GM12878 (cell line): ENCODE results near the gene SLC44A3. TPM values are rescaled to one million over a fixed set of nuclear protein-coding genes. Genes with fewer than 3 reads are reported as not detected.

Experiments used
- ATAC-seq: fragments of 200-7000 bp; cut with Tn5 transposase; 3 replicates; pipeline ENCODE4 v1.9.1; 2020; ENCODE audit warnings: mild to moderate bottlenecking, moderate library complexity
- BruUV-seq: library from RNA; stranded (reverse); fragments of 400-500 nt; replicated peaks from 2 replicates; lab custom pipeline; 2021; lab: Mats Ljungman, UMichigan
- CTCF ChIA-PET: fragments of 300-600 bp; sonication (Branson Sonifier 250); formaldehyde crosslinking; extraction: SDS; loops from one replicate; lab custom pipeline; 2021; ENCODE audit warnings: inconsistent platforms; lab: Yijun Ruan, JAX
- POLR2A ChIA-PET: fragments of 350-600 bp; formaldehyde crosslinking; extraction: SDS; loops from one replicate; lab custom pipeline; 2021; ENCODE audit warnings: inconsistent platforms; lab: Charles Lee
- RAD21 ChIA-PET: fragments of 300-600 bp; sonication (Branson Sonifier 250); formaldehyde crosslinking; loops from one replicate; lab custom pipeline; 2023; ENCODE audit warnings: antibody characterized with exemption; ENCODE audit not compliant: unreplicated experiment; lab: Charles Lee
- SMC1A ChIA-PET: fragments of 300-600 bp; sonication (Branson Sonifier 250); formaldehyde crosslinking; loops from one replicate; lab custom pipeline; 2023; ENCODE audit not compliant: unreplicated experiment, uncharacterized antibody; lab: Charles Lee
- DNase-seq: peaks from one replicate; pipeline ENCODE4 v3.0.0-alpha.2; 2011; ENCODE audit warnings: low read depth, low spot score
- FAIRE-seq: peaks from 3 replicates; lab custom pipeline; 2011; peaks lifted over from hg19 to GRCh38; lab: Jason Lieb, UNC
- H2AFZ ChIP-seq: 2 replicates; pipeline ENCODE4 v1.6.0; 2011; ENCODE audit warnings: low read depth, low read length, control low read depth; ENCODE audit not compliant: control insufficient read depth
- H3K27ac ChIP-seq: 2 replicates; pipeline ENCODE4 v1.5.1; 2011; ENCODE audit warnings: control low read depth; ENCODE audit not compliant: control insufficient read depth, insufficient read depth
- H3K27me3 ChIP-seq, 2 experiments: replicated peaks in 1 of 2; 2 replicates each; pipeline versions ENCODE4 v1.6.0 to v1.6.1; 2011; ENCODE audit warnings: low read length in 1 of 2; ENCODE audit not compliant: control insufficient read depth in 2 of 2, insufficient read depth in 2 of 2
- H3K36me3 ChIP-seq, 2 experiments: 2 replicates each; pipeline ENCODE4 v1.5.1; 2011; ENCODE audit warnings: low read length in 1 of 2; ENCODE audit not compliant: control insufficient read depth in 2 of 2, insufficient read depth in 2 of 2
- H3K4me1 ChIP-seq: 2 replicates; pipeline ENCODE4 v1.6.1; 2011; ENCODE audit warnings: mild to moderate bottlenecking, low read length, moderate library complexity, mixed read lengths; ENCODE audit not compliant: control insufficient read depth, insufficient read depth
- H3K4me2 ChIP-seq: 2 replicates; pipeline ENCODE4 v1.6.0; 2011; ENCODE audit warnings: control low read depth; ENCODE audit not compliant: control insufficient read depth, insufficient read depth
- H3K4me3 ChIP-seq: fragments of 200-600 bp; sonication (generic); 2 replicates; pipeline ENCODE4 v1.5.1; 2016
- H3K79me2 ChIP-seq: 2 replicates; pipeline ENCODE4 v1.6.0; 2011; ENCODE audit warnings: low read length; ENCODE audit not compliant: control insufficient read depth, insufficient read depth
- H3K9ac ChIP-seq: 2 replicates; pipeline ENCODE4 v1.8.0; 2011; ENCODE audit warnings: low read length, control low read depth, mixed read lengths; ENCODE audit not compliant: control insufficient read depth, insufficient read depth
- H3K9me3 ChIP-seq: replicated peaks from 3 replicates; pipeline ENCODE4 v1.5.1; 2011; ENCODE audit warnings: mild to moderate bottlenecking, low read length; ENCODE audit not compliant: control insufficient read depth, insufficient read depth
- H4K20me1 ChIP-seq: 2 replicates; pipeline ENCODE4 v1.6.0; 2011; ENCODE audit not compliant: control insufficient read depth, insufficient read depth
- BRCA1 ChIP-seq: IDR thresholded peaks from 2 replicates; pipeline ENCODE4 v1.6.1; 2011; ENCODE audit warnings: low read depth, low read length, improper control_type of control experiment
- EED ChIP-seq: sonication (generic); IDR thresholded peaks from 2 replicates; pipeline ENCODE4 v1.6.1; 2016; ENCODE audit warnings: antibody characterized with exemption, low read depth
- EP300 ChIP-seq, 2 experiments: fragments of 150-350 bp in 1 of 2; IDR thresholded peaks; 2 replicates each; pipeline ENCODE4 v1.6.1; 2011 to 2012; ENCODE audit warnings: low read depth in 2 of 2, low read length in 2 of 2, borderline replicate concordance in 1 of 2, improper control_type of control experiment in 1 of 2, inconsistent platforms in 1 of 2; ENCODE audit not compliant: control insufficient read depth in 1 of 2
- EZH2 ChIP-seq: IDR thresholded peaks from 2 replicates; pipeline ENCODE4 v1.6.1; 2012; ENCODE audit warnings: low read depth, mild to moderate bottlenecking, control low read depth, inconsistent platforms, low read length, borderline replicate concordance; ENCODE audit not compliant: control insufficient read depth
- KLF5 ChIP-seq: fragments of 450-650 bp; IDR thresholded peaks from 2 replicates; pipeline ENCODE4 v1.6.1; 2014; ENCODE audit warnings: mild to moderate bottlenecking; ENCODE audit not compliant: partially characterized antibody
- MAX ChIP-seq: IDR thresholded peaks from 2 replicates; pipeline ENCODE4 v1.6.1; 2012; ENCODE audit warnings: low read depth, low read length, improper control_type of control experiment
- MLLT1 ChIP-seq: fragments of 450-650 bp; IDR thresholded peaks from 2 replicates; pipeline ENCODE4 v1.6.1; 2016; ENCODE audit warnings: mild to moderate bottlenecking
- NBN ChIP-seq: fragments of 450-650 bp; IDR thresholded peaks from 2 replicates; pipeline ENCODE4 v1.6.1; 2016
- NRF1 ChIP-seq: conservative IDR thresholded peaks from 2 replicates; pipeline ENCODE4 v1.6.1; 2011; ENCODE audit warnings: mild to moderate bottlenecking, low read depth, low read length, improper control_type of control experiment
- RFX5 ChIP-seq: IDR thresholded peaks from 2 replicates; pipeline ENCODE4 v1.6.1; 2011; ENCODE audit warnings: low read depth, low read length, improper control_type of control experiment
- SKIL ChIP-seq: fragments of 450-650 bp; IDR thresholded peaks from 2 replicates; pipeline ENCODE4 v1.6.1; 2017; ENCODE audit warnings: mild to moderate bottlenecking, low read depth, inconsistent platforms; ENCODE audit not compliant: poor library complexity, severe bottlenecking
- SRF ChIP-seq, 2 experiments: IDR thresholded peaks; 2 replicates each; pipeline ENCODE4 v1.6.1; 2011; ENCODE audit warnings: low read depth in 2 of 2, low read length in 2 of 2, mild to moderate bottlenecking in 1 of 2, moderate library complexity in 1 of 2
- STAT3 ChIP-seq: IDR thresholded peaks from 2 replicates; pipeline ENCODE4 v1.6.1; 2011; ENCODE audit warnings: low read depth, low read length, improper control_type of control experiment
- USF1 ChIP-seq: IDR thresholded peaks from 2 replicates; pipeline ENCODE4 v1.6.1; 2011; ENCODE audit warnings: borderline replicate concordance, low read depth, mild to moderate bottlenecking, moderate library complexity, mixed read lengths, low read length; ENCODE audit not compliant: insufficient read depth; ENCODE audit errors: extremely low read length
- YY1 ChIP-seq: IDR thresholded peaks from 2 replicates; pipeline ENCODE4 v1.6.1; 2011; ENCODE audit warnings: low read depth, mild to moderate bottlenecking, low read length
- WGBS: methylation state at CpG from one replicate; pipeline ENCODE4 v1.1.6; 2016; ENCODE audit warnings: low lambda C conversion rate; ENCODE audit not compliant: insufficient replicate concordance, insufficient coverage; ENCODE audit errors: missing lambda C conversion rate; 5-methylcytosine and 5-hydroxymethylcytosine counted together
- in situ Hi-C: fragments of 300-500 bp; cut with MboI; formaldehyde crosslinking; loops from 9 replicates; pipeline ENCODE4 v1.14.3; 2018; ENCODE audit warnings: mixed read lengths
- intact Hi-C: fragments of 100-400 bp; cut with micrococcal nuclease; formaldehyde crosslinking; loops from one replicate; pipeline ENCODE4 v1.14.2; 2022; ENCODE audit not compliant: unreplicated experiment
- polyA plus RNA-seq, 11 experiments: library from polyadenylated mRNA; depleted of rRNA in 4 of 11; unstranded in 6 of 11; stranded (reverse) in 5 of 11; fragments of >200 nt; fragmentation: Nextera tagmentation in 4 of 11; fragmentation: Illumina TruSeq in 1 of 11; extraction: Ambion mirVana in 4 of 11; extraction: Trizol in 1 of 11; gene quantifications; 1 replicate in 1 of 11; 2 replicates in 10 of 11; pipeline versions ENCODE4 v1.2.1 to v1.2.3, GENCODE V29; 2011 to 2016; ENCODE audit warnings: inconsistent platforms in 2 of 11, missing spikeins in 2 of 11, low read depth in 1 of 11
- total RNA-seq, 4 experiments: library from RNA; depleted of rRNA in 3 of 4; stranded (reverse); fragments of >200 nt in 3 of 4; fragmentation: Illumina TruSeq in 1 of 4; extraction: Trizol in 1 of 4; gene quantifications; 2 replicates each; pipeline versions ENCODE4 v1.2.1 to v1.2.3, GENCODE V29; 2013 to 2021
- TF ChIP-seq, protein P1 (sequence below): IDR thresholded peaks from 2 replicates; pipeline ENCODE4 v1.6.1; 2011; ENCODE audit warnings: low read depth, mild to moderate bottlenecking, low read length, moderate library complexity, borderline replicate concordance; ENCODE audit errors: extremely low read depth

Gene SLC44A3
- total and polyA plus RNA-seq, 10 of the 15 experiments (the other 5 are each of a cell fraction or from before 2014, with no cell fraction given): not detected

GRCh38 chr1:94908190-94908589 is 88.0 kb downstream of the SLC44A3 start (continued):
- no peak for TF ChIP-seq RFX5
- TF ChIP-seq, protein P1, sequence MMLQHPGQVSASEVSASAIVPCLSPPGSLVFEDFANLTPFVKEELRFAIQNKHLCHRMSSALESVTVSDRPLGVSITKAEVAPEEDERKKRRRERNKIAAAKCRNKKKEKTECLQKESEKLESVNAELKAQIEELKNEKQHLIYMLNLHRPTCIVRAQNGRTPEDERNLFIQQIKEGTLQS: no peak

- no peak overlapping the region for H3K4me2 ChIP-seq
- FAIRE-seq (no peak), ATAC-seq (no peak), DNase-seq (no peak)
- in situ Hi-C loops (no loop called here), intact Hi-C loops (no loop called here)
- POLR2A ChIA-PET: no interaction called here
- H3K36me3 ChIP-seq: no peaks in the 10 kb centered on the region
- no peaks in the 10 kb centered on the region for H4K20me1 ChIP-seq
- no TSS peak for BruUV-seq
- 100% methylated on average over 1 of the region's 2 CpGs for WGBS
- H2AFZ ChIP-seq: no peak overlapping the region
- SMC1A ChIA-PET: no interaction called here
- H3K27me3 ChIP-seq: no peaks in the 10 kb centered on the region
- H3K4me1 ChIP-seq: no peaks in the 10 kb centered on the region
- H3K79me2 ChIP-seq: no peaks in the 10 kb centered on the region
- H3K9ac ChIP-seq: no peak overlapping the region
- H3K4me3 ChIP-seq: no peak overlapping the region
- CTCF ChIA-PET: no interaction called here
- RAD21 ChIA-PET: no interaction called here
- H3K9me3 ChIP-seq: no peaks in the 10 kb centered on the region
- H3K27ac ChIP-seq: no peak overlapping the region
- no peak for TF ChIP-seq BRCA1
- TF ChIP-seq KLF5: no peak
- TF ChIP-seq NBN: no peak
- no peak for TF ChIP-seq EED
- TF ChIP-seq USF1: no peak
- no peak for TF ChIP-seq NRF1
- TF ChIP-seq EZH2: no peak
- no peak for TF ChIP-seq EP300 (IDR thresholded peaks at IDR 0.05; ENCODE audit: borderline replicate concordance in 1 of 2, control insufficient read depth in 1 of 2, low read depth in 2 of 2, low read length in 2 of 2)
- no peak for TF ChIP-seq YY1
- TF ChIP-seq MAX: no peak
- no peak for TF ChIP-seq SKIL
- no peak for TF ChIP-seq MLLT1
- TF ChIP-seq SRF (IDR thresholded peaks at IDR 0.05; ENCODE audit: low read depth in 2 of 2, low read length in 2 of 2): no peak
- TF ChIP-seq STAT3: no peak
Measured at GRCh38 chr1:94908965-94909364, 88.8 kb downstream of the SLC44A3 start.
